Measurements from ENCODE around the gene NFAM1. TPM values are rescaled to one million over a fixed set of nuclear protein-coding genes. Genes with fewer than 3 reads are reported as not detected.

NFAM1 gene
- total RNA-seq, 2 donors from 2014 or later = 0.66 to 1.0 TPM

- H3K4me1 ChIP-seq = peaks cover 45% of the 10 kb centered on the region
- peak overlapping the region; percentile 23 to 73 (median 48) for H3K27ac ChIP-seq
Measured at GRCh38 chr22:42369250-42370041, 62.8 kb downstream of the NFAM1 start.

GRCh38 chr22:42368379-42369249 is 63.6 kb downstream of the NFAM1 start:
- peaks cover 45% of the 10 kb centered on the region for H3K4me1 ChIP-seq
- H3K9me3 ChIP-seq = no peaks in the 10 kb centered on the region
- WGBS, 2 donors = 1% methylated on average over 85 of the region's 86 CpGs; no CpG with 5 or more reads in 1 of the 2 donors
- H3K36me3 ChIP-seq (replicated peaks in 1 of 2; ENCODE audit: insufficient read depth in 1 of 2, low read depth in 2 of 2) = no peaks in the 10 kb centered on the region
- no peak for TF ChIP-seq CTCF (IDR thresholded peaks at IDR 0.05)
- TF ChIP-seq POLR2A (IDR thresholded peaks at IDR 0.05) = peak in 2 of 3 donors; percentile 47 to 56
- ATAC-seq (peak; percentile 47), DNase-seq (peak in 3 of 4 donors; percentile 22 to 33 (median 27))
- H3K27ac ChIP-seq = no peak overlapping the region
- H3K4me3 ChIP-seq = peak overlapping the region; percentile 9 to 20
- no peaks in the 10 kb centered on the region for H3K27me3 ChIP-seq
- intact Hi-C loops (cut with DNase I) = no loop called here

More at GRCh38 chr22:42369250-42370041, 62.8 kb downstream of the NFAM1 start:
- 6 to 12% methylated on average over 21 to 35 of the region's 42 CpGs for WGBS, 2 donors
- H3K4me3 ChIP-seq = peak overlapping the region in 1 of 2 donors; percentile 21
- H3K36me3 ChIP-seq (replicated peaks in 1 of 2; ENCODE audit: insufficient read depth in 1 of 2, low read depth in 2 of 2) = no peaks in the 10 kb centered on the region
- peak; percentile 91 to 97 (median 96) for DNase-seq
- H3K27me3 ChIP-seq = no peaks in the 10 kb centered on the region
- TF ChIP-seq CTCF (IDR thresholded peaks at IDR 0.05) (no peak), POLR2A (IDR thresholded peaks at IDR 0.05) (peak in 2 of 3 donors; percentile 62 to 64)
- H3K9me3 ChIP-seq = no peaks in the 10 kb centered on the region
- intact Hi-C loops (cut with DNase I) = no loop called here
- ATAC-seq = peak; percentile 96

- DNase-seq = peak; percentile 19 to 46 (median 30)
- no peak for TF ChIP-seq CTCF (IDR thresholded peaks at IDR 0.05)
- no peak for TF ChIP-seq POLR2A (IDR thresholded peaks at IDR 0.05)
Measured at GRCh38 chr22:42367980-42368378, 64.2 kb downstream of the NFAM1 start.

GRCh38 chr22:42366806-42367581 is 65.2 kb downstream of the NFAM1 start:
- ATAC-seq = no peak

More at GRCh38 chr22:42367980-42368378, 64.2 kb downstream of the NFAM1 start:
- no peaks in the 10 kb centered on the region for H3K9me3 ChIP-seq
- H3K27ac ChIP-seq = no peak overlapping the region
- H3K4me1 ChIP-seq = peaks cover 45% of the 10 kb centered on the region
- no peaks in the 10 kb centered on the region for H3K36me3 ChIP-seq (replicated peaks in 1 of 2; ENCODE audit: insufficient read depth in 1 of 2, low read depth in 2 of 2)
- H3K4me3 ChIP-seq = peak overlapping the region in 1 of 2 donors; percentile 20
- intact Hi-C loops (cut with DNase I) = no loop called here
- ATAC-seq = no peak
- 17 to 22% methylated on average over 10 to 11 of the region's 11 CpGs for WGBS, 2 donors
- H3K27me3 ChIP-seq = no peaks in the 10 kb centered on the region

More at GRCh38 chr22:42366806-42367581, 65.2 kb downstream of the NFAM1 start:
- no peaks in the 10 kb centered on the region for H3K27me3 ChIP-seq
- no peaks in the 10 kb centered on the region for H3K9me3 ChIP-seq
- H3K4me3 ChIP-seq = no peak overlapping the region
- peak in 3 of 4 donors; percentile 31 to 60 (median 32) for DNase-seq
- peaks cover 45% of the 10 kb centered on the region for H3K4me1 ChIP-seq
- H3K36me3 ChIP-seq (replicated peaks in 1 of 2; ENCODE audit: insufficient read depth in 1 of 2, low read depth in 2 of 2) = no peaks in the 10 kb centered on the region
- WGBS, 2 donors = 58 to 63% methylated on average over 8 of the region's 8 CpGs
- peak overlapping the region in 1 of 4 donors; percentile 4 for H3K27ac ChIP-seq
- TF ChIP-seq CTCF (IDR thresholded peaks at IDR 0.05) (no peak), POLR2A (IDR thresholded peaks at IDR 0.05) (no peak)
- intact Hi-C loops (cut with DNase I) = no loop called here
